HUES48 (cell line): ENCODE measurements around the gene UNC93A.
"Not testable (repeated sequence)": the region's sequence is repeated elsewhere in the genome, so short reads cannot be mapped to it uniquely, and the experiment has no call there.

Experiments used
- H3K27ac ChIP-seq: one replicate; pipeline ENCODE4 v1.7.0; 2013; ENCODE audit warnings: low read depth, low read length, inconsistent platforms
- H3K27me3 ChIP-seq: 2 replicates; pipeline ENCODE4 v1.6.1; 2013; ENCODE audit warnings: mild to moderate bottlenecking, low read length; ENCODE audit not compliant: control insufficient read depth, insufficient read depth
- H3K36me3 ChIP-seq: 2 replicates; pipeline ENCODE4 v1.6.1; 2013; ENCODE audit warnings: low read length; ENCODE audit not compliant: control insufficient read depth, insufficient read depth
- H3K4me1 ChIP-seq: 2 replicates; pipeline ENCODE4 v1.6.1; 2013; ENCODE audit warnings: mild to moderate bottlenecking, low read length; ENCODE audit not compliant: control insufficient read depth, insufficient read depth
- H3K4me3 ChIP-seq: 2 replicates; pipeline ENCODE4 v1.5.1; 2013; ENCODE audit warnings: mild to moderate bottlenecking, low read depth, low read length
- H3K9ac ChIP-seq: 2 replicates; pipeline ENCODE4 v1.6.1; 2013; ENCODE audit warnings: mild to moderate bottlenecking, low read depth, low read length, moderate library complexity
- H3K9me3 ChIP-seq: 2 replicates; pipeline ENCODE4 v1.6.1; 2013; ENCODE audit warnings: low read length; ENCODE audit not compliant: control insufficient read depth, insufficient read depth

Gene UNC93A

GRCh38 chr6:167305796-167306195 is 14.7 kb downstream of the UNC93A start:
- no peak overlapping the region for H3K4me3 ChIP-seq
- H3K27ac ChIP-seq: no peak overlapping the region
- peaks cover 23% of the 10 kb centered on the region for H3K4me1 ChIP-seq
- H3K36me3 ChIP-seq: no peaks in the 10 kb centered on the region
- H3K9me3 ChIP-seq: no peaks in the 10 kb centered on the region
- H3K9ac ChIP-seq: no peak overlapping the region
- H3K27me3 ChIP-seq: no peaks in the 10 kb centered on the region

- H3K9me3 ChIP-seq: no peaks in the 10 kb centered on the region
- no peaks in the 10 kb centered on the region for H3K36me3 ChIP-seq
- H3K4me3 ChIP-seq: no peak overlapping the region
- no peaks in the 10 kb centered on the region for H3K27me3 ChIP-seq
- no peak overlapping the region for H3K9ac ChIP-seq
- no peak overlapping the region for H3K27ac ChIP-seq
- peaks cover 16% of the 10 kb centered on the region for H3K4me1 ChIP-seq
These were observed 15.4 kb downstream of the UNC93A start for GRCh38 chr6:167306401-167306998.

GRCh38 chr6:167307342-167307955 is 16.3 kb downstream of the UNC93A start:
- no peak overlapping the region for H3K27ac ChIP-seq
- no peaks in the 10 kb centered on the region for H3K9me3 ChIP-seq
- no peaks in the 10 kb centered on the region for H3K27me3 ChIP-seq

GRCh38 chr6:167308207-167308606 is 17.1 kb downstream of the UNC93A start:
- H3K36me3 ChIP-seq: no peaks in the 10 kb centered on the region
- H3K4me3 ChIP-seq: no peak overlapping the region
- H3K9me3 ChIP-seq: no peaks in the 10 kb centered on the region
- no peak overlapping the region for H3K27ac ChIP-seq
- peaks cover 13% of the 10 kb centered on the region for H3K4me1 ChIP-seq
- no peak overlapping the region for H3K9ac ChIP-seq
- H3K27me3 ChIP-seq: no peaks in the 10 kb centered on the region; the same call in 1 of the 2 replicates

More at GRCh38 chr6:167307342-167307955, 16.3 kb downstream of the UNC93A start:
- H3K9ac ChIP-seq: no peak overlapping the region
- H3K36me3 ChIP-seq: no peaks in the 10 kb centered on the region
- H3K4me1 ChIP-seq: peaks cover 13% of the 10 kb centered on the region
- H3K4me3 ChIP-seq: no peak overlapping the region

- not testable (repeated sequence) for H3K36me3 ChIP-seq, H3K27me3 ChIP-seq, H3K9ac ChIP-seq, H3K27ac ChIP-seq, H3K9me3 ChIP-seq, H3K4me3 ChIP-seq
- H3K4me1 ChIP-seq: peaks cover 25% of the 10 kb centered on the region
These were observed 18.5 kb downstream of the UNC93A start for GRCh38 chr6:167309355-167310192.

GRCh38 chr6:167311286-167311685 is 20.2 kb downstream of the UNC93A start:
- Histone ChIP-seq H3K27me3 (peaks cover 5% of the 10 kb centered on the region), H3K4me1 (peaks cover 20% of the 10 kb centered on the region), H3K36me3 (no peaks in the 10 kb centered on the region), H3K27ac (no peak overlapping the region), H3K4me3 (no peak overlapping the region), H3K9ac (no peak overlapping the region), H3K9me3 (no peaks in the 10 kb centered on the region)

GRCh38 chr6:167311691-167312090 is 20.6 kb downstream of the UNC93A start:
- not testable (repeated sequence) for H3K36me3 ChIP-seq, H3K9me3 ChIP-seq, H3K27me3 ChIP-seq

GRCh38 chr6:167314180-167314821 is 23.2 kb downstream of the UNC93A start:
- no peak overlapping the region for H3K4me3 ChIP-seq
- no peak overlapping the region for H3K9ac ChIP-seq
- H3K27me3 ChIP-seq: peaks cover 5% of the 10 kb centered on the region
- peaks cover 28% of the 10 kb centered on the region for H3K4me1 ChIP-seq
- no peaks in the 10 kb centered on the region for H3K9me3 ChIP-seq
- peak overlapping the region; percentile 88 for H3K27ac ChIP-seq
- H3K36me3 ChIP-seq: no peaks in the 10 kb centered on the region

More at GRCh38 chr6:167311691-167312090, 20.6 kb downstream of the UNC93A start:
- not testable (repeated sequence) for H3K27ac ChIP-seq, H3K4me3 ChIP-seq, H3K9ac ChIP-seq
- H3K4me1 ChIP-seq: peaks cover 21% of the 10 kb centered on the region

- H3K9ac ChIP-seq: no peak overlapping the region
- no peaks in the 10 kb centered on the region for H3K36me3 ChIP-seq
- H3K27ac ChIP-seq: no peak overlapping the region
- H3K9me3 ChIP-seq: no peaks in the 10 kb centered on the region
- H3K27me3 ChIP-seq: peaks cover 5% of the 10 kb centered on the region
- peaks cover 28% of the 10 kb centered on the region for H3K4me1 ChIP-seq
- no peak overlapping the region for H3K4me3 ChIP-seq
These were observed 26.1 kb downstream of the UNC93A start for GRCh38 chr6:167317172-167317571.

GRCh38 chr6:167318354-167318753 is 27.2 kb downstream of the UNC93A start:
- not testable (repeated sequence) for H3K9ac ChIP-seq, H3K9me3 ChIP-seq, H3K27ac ChIP-seq, H3K27me3 ChIP-seq, H3K36me3 ChIP-seq, H3K4me3 ChIP-seq
- H3K4me1 ChIP-seq: peaks cover 28% of the 10 kb centered on the region
